ENCODE measurements around the gene THRSP.

DNA sequence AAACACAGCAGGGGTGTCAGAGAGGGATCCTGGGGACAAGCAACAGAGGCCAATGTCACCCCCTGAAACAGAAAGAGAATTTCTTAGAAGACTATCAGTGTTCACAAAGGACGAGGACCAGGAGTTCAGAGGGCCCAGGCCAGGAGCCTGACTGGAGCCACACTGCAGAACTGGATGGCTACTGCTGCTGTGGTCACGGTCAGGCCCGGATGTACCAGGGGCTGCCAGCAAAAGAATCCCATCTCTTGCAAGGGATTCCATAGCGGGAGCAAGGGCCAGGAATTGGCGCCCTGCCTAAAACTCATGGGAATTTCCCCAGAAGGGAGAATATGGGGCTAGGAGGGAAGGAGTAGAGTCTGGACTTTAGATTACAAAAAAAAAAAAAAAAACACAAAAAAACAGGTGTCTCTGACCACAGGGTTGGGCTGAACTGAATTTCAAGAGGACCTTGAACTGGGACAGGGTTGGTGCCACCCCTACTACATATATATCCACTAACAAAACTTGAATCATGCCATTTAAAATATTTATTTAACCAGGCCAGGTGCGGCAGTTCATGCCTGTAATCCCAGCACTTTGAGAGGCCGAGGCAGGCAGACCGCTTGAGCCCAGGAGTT, 24.9 kb upstream of the THRSP start:
- TF ChIP-seq FOSL1 (IDR thresholded peaks at IDR 0.05; ENCODE audit: insufficient read depth, low read depth, low read length): no peak
- TF ChIP-seq, protein P1, sequence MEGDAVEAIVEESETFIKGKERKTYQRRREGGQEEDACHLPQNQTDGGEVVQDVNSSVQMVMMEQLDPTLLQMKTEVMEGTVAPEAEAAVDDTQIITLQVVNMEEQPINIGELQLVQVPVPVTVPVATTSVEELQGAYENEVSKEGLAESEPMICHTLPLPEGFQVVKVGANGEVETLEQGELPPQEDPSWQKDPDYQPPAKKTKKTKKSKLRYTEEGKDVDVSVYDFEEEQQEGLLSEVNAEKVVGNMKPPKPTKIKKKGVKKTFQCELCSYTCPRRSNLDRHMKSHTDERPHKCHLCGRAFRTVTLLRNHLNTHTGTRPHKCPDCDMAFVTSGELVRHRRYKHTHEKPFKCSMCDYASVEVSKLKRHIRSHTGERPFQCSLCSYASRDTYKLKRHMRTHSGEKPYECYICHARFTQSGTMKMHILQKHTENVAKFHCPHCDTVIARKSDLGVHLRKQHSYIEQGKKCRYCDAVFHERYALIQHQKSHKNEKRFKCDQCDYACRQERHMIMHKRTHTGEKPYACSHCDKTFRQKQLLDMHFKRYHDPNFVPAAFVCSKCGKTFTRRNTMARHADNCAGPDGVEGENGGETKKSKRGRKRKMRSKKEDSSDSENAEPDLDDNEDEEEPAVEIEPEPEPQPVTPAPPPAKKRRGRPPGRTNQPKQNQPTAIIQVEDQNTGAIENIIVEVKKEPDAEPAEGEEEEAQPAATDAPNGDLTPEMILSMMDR (IDR thresholded peaks at IDR 0.05; ENCODE audit: control extremely low read depth in 1 of 3, insufficient read depth in 1 of 3, low read depth in 1 of 3, low read length in 3 of 3): no peak
- no peak for TF ChIP-seq POLR2AphosphoS5 (IDR thresholded peaks at IDR 0.05; ENCODE audit: low read depth, low read length)
- TF ChIP-seq NANOG (IDR thresholded peaks at IDR 0.05; ENCODE audit: insufficient read depth, low read depth, low read length, poor library complexity, severe bottlenecking): no peak
- no peak for TF ChIP-seq YY1 (IDR thresholded peaks at IDR 0.05; ENCODE audit: low read depth, low read length)
- TF ChIP-seq CHD2 (IDR thresholded peaks at IDR 0.05; ENCODE audit: low read length): no peak
- no peak for TF ChIP-seq CEBPB (IDR thresholded peaks at IDR 0.05; ENCODE audit: low read depth, low read length)
- TF ChIP-seq TCF12 (IDR thresholded peaks at IDR 0.05; ENCODE audit: low read depth, low read length): no peak
- TF ChIP-seq BRCA1 (IDR thresholded peaks at IDR 0.05; ENCODE audit: low read depth, low read length): no peak
- TF ChIP-seq PHF8 (conservative IDR thresholded peaks at IDR 0.05; ENCODE audit: low read depth, low read length): no peak
- no peak for TF ChIP-seq POLR2A (IDR thresholded peaks at IDR 0.05; ENCODE audit: control extremely low read depth in 1 of 2, low read depth in 2 of 2, low read length in 2 of 2)
- no peak for TF ChIP-seq HDAC2 (IDR thresholded peaks at IDR 0.05; ENCODE audit: borderline replicate concordance in 1 of 2, low read depth in 2 of 2, low read length in 2 of 2)
- no peak for TF ChIP-seq ZNF274 (IDR thresholded peaks at IDR 0.05; ENCODE audit: borderline replicate concordance, extremely low read depth, low read length)
- no peak for TF ChIP-seq JUND (IDR thresholded peaks at IDR 0.05; ENCODE audit: low read length)
